Skin of body (tissue), 2 donors: Measurements from ENCODE around the gene PRADC1. TPM values are rescaled to one million over a fixed set of nuclear protein-coding genes. Genes with fewer than 3 reads are reported as not detected.

Experiments used
- DNase-seq: peaks from one replicate; lab custom pipeline; 2025; lab: John Stamatoyannopoulos, UW
- total RNA-seq: library from RNA; depleted of rRNA; stranded (reverse); fragments of >200 nt; gene quantifications from one replicate; pipeline ENCODE4 v1.2.3, GENCODE V29; 2014

The PRADC1 gene
- total RNA-seq, 1 donor from 2014 or later: 9.0 TPM

- no peak for DNase-seq
These were observed 5.1 kb upstream of the PRADC1 start for GRCh38 chr2:73238149-73238548.

DNA sequence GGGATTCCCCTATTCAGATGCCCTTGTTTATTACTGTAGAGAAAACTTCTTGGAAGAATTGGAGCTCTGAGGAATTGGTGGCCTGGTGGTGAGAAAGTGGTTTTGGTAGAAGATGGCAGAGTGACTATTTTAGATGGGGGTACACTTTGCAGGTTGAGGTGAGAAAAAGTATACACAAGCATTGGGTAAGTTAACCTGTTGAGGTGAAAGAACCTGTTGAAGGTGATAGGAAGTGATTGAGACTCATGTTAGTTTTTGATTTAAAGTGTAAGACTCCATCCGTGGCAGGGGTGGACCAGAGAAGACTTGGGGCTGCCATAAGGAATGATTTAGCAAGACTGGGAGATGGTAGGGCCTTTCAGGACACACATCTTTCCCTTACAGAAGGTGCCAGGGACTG is 4.1 kb upstream of the PRADC1 start:
- DNase-seq: no peak

DNA sequence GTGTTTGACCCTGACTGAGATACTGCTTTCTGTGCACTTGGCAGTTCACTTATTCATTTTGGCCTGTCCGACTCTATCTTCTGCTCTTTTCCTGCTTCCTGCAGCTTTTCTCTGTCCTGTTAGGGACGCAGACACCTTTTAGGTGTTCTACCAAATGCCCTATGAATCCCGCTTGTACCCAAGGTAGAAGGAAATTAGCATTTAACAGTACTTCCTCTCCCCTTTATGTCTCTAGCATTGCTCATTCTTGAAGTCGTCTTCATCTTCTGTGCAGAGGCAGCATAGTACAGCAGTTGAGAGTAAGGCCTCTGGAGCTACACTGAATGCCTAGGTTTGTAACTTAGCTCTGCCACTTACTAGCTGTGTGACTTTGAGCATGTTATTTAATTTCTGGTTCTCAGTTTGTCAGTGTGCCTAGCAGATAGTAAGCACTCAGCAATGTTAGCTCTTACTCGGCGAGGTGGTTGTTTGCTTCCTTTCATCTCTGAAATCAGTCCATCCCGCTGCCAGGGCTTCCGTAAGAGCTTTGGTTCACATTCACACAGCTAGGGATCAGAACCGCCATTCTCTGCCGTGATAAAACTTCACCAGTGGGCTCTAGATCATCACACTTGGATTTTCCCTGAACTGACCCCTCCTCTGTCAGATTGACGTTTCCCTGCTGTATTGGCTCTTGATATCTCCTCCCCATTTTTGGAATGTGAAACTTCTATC is 2.4 kb upstream of the PRADC1 start:
- no peak for DNase-seq

DNA sequence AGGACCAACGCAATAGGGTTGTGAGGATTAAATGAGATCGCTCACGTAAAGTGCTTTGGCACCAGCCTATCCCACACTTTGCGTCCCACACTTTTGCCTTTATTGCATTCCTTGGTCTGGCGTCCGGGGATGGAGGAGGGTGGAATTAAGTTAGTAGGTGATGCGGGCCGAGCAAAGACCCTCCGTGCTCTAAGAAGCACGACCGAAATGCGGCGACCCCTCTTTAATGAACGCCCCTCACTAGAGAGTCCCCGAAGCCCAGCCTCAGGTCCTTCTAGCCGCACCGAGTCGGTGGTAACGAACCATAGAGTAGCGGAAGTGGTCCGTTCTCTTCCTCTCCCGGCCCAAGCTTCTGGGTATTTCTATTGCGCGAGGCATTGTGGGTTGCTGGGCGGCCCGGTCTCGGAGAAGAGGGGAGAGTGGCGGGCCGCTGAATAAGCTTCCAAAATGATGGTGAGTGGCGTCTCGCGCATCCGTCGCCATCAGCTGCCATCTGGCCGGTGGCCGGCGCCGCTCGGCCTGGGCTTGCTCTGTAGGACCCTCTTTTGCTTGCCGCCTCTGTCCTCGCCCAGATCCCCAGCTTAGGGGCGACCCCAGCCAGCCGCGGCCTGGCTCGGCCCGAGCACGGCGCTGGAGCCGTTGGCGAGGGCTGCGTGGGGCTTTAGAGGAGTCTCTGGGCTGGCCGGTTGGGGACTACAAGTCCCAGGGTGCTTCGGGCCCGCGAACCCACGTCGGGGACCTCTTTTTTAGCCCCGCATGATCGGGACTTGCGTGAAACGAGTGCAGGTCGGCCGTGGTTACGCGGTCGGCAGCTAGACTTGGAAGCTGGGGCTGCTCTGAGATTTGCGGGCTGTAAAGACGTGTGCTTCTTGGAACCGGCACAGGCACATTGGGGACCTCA is 1.1 kb upstream of the PRADC1 start, which contains the start of gene CCT7:
Gene CCT7 (plus strand): TSS at position 377 of the 901 bp plus-strand sequence. CDS start 71 bp downstream, at position 448.
- peak; percentile 91 for DNase-seq

- DNase-seq: peak; percentile 16
These were observed 461 bp downstream of the PRADC1 start for GRCh38 chr2:73232403-73233153.

DNA sequence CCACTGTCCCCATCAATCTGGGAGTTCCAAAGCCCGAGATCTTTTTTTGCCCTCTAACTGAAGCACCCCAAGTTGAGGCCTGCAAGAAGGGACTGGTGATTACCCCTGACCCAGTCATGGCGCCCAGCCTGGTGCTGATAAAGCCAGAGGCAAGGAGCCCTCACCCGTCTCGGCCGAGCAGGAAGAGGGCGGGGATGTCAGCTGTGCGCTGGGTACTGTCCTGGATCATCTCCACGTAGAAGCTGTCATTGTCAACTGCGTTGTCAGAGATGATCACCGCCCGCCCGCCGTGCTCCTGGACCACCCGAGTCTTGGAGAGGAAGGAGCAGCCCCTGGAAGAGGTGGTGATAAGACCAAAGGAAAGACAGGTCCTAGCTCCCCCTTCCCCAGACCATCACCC is 4.4 kb downstream of the PRADC1 start:
- no peak for DNase-seq

DNA sequence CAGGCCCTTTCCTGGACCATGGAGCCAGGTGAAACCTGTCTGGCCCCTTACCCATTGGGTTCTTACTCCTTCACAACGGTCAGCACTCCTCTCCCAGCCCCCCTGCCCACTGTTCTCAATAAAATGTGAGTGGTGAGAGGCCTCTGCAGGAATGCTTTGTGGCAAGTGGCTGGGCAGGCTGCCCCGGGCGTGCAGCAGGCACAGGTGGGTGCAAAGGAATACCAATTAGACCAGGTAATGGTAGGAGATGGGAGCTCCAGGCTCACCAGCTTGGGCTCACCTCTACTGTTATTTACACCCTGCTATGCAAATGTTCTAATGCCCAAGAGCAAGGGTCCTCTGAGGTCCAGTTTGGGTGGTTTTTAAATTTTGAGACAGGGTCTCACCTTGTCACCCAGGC is 6.0 kb downstream of the PRADC1 start:
- DNase-seq: no peak

DNA sequence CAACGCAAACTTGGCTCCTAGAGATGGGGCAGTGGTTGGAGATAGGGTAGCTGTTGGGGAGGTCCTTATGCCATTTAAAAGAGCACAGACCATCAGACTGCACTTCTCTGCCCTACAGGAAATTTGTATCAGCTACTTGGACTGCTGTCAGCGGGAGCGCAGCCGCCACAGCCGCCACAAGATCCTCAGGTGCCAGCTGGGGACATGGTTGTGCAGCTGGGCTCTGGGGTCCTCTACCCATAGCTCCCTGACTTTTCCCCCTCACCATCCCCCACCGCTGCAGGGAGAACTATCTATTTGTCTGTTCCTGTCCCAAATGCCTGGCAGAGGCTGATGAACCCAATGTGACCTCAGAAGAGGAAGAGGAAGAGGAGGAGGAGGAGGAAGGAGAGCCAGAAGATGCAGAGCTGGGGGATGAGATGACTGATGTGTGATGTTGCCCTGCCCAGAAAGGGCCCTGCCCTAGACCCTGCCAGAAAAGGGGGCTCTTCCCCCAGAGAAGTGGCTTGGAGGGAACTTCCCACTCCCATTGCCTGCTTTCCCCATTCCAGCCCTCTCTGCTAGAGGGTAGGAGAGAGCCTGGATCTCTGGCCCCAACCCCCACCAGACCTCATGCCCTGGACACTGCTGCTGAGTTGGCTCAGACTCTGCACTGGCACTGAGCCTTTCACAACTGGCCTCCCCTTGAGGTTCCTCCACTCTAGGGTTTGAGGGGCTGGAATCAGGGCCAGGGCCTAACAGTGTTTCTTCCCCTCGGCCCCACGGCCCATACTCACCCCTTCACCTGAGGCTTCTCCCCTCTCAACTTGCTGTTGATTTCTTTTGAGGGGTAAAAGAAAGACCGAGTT is 7.3 kb downstream of the PRADC1 start:
- DNase-seq: no peak

DNA sequence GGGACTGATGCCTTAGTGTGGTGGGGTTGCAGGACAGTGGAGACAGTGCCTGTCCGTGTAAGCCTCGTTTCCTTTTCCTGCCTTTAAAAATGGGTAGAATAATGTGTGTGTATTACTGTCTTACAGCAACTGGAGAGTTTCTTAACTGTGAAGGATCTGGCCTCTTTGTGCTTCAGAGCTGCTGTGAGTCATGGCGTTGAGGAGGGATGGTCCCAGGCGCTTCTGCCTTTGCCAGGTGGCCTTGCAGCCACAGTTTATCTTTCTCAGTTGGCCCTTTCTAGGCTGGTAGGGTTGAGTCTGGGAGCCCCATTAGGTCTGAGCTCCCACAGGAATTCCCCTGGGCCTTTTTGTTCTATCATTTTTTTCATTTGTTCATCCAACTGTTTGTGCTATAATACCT is 9.2 kb downstream of the PRADC1 start:
- DNase-seq: no peak

- DNase-seq: no peak
These were observed 14.7 kb downstream of the PRADC1 start for GRCh38 chr2:73218298-73218697.

- no peak for DNase-seq
These were observed 15.2 kb downstream of the PRADC1 start for GRCh38 chr2:73217826-73218225.

- no peak for DNase-seq
These were observed 15.9 kb downstream of the PRADC1 start for GRCh38 chr2:73217160-73217559.

DNA sequence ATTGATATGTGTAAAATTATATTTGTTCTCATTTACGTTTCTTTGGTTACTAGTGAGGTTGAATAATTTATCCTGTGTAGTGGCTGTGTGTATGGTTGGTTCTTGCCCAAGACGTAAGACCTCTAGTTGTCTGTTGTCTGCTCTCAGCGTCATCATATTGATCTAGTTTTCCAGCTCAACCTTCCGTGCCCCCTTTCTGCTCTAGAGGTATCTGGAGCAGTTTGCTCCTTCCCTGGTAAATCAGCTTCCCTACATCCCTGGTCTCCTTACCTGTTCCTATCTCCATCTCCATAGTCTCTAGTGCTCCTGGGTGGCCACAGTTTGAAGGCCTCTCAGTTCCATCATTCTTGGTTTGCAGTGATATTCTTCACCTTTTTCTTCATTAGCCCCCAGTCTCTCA is 17.8 kb downstream of the PRADC1 start:
- no peak for DNase-seq

GRCh38 chr2:73214120-73215035 is 18.7 kb downstream of the PRADC1 start, which contains the start of gene SMYD5:
SMYD5 (plus strand) TSS chr2:73214245; CDS start chr2:73214267, 22 bp downstream.
- DNase-seq: peak; percentile 49

DNA sequence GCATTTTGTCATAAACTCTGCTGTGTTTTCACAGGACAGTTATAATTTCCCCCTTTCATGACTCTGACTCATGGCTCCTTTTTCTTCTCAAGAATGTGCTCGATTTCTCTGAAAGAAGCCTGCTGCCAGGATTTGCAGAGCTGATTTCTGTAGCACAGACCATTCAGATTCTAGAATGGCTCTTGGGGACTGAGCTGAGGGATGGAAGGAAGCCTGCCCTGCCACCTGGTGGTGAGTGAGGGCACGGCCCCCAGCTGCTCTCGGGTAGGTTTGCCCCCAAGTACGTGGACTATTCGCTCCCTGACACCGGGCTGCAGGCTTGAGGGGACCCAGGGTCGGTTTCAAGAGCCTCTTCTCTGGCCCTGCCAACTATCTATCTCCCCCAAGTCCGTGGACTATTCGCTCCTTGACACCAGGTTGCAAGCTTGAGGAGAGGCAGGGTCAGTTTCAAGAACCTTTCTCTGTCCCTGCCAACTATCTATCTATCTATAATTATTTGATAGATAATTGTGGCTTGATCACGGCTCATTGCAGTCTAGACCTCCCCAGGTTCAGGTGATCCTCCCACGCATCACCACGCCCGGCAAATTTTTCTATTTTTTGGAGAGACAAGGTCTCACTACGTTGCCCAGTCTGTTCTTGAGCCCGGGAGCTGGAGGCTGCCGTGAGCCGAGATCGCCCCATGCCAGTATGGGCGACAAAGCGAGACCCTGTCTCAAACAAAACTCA is 20.4 kb downstream of the PRADC1 start:
- DNase-seq: peak; percentile 52

- no peak for DNase-seq
These were observed 21.0 kb downstream of the PRADC1 start for GRCh38 chr2:73212098-73212447.

- no peak for DNase-seq
These were observed 22.3 kb downstream of the PRADC1 start for GRCh38 chr2:73210696-73211095.

DNA sequence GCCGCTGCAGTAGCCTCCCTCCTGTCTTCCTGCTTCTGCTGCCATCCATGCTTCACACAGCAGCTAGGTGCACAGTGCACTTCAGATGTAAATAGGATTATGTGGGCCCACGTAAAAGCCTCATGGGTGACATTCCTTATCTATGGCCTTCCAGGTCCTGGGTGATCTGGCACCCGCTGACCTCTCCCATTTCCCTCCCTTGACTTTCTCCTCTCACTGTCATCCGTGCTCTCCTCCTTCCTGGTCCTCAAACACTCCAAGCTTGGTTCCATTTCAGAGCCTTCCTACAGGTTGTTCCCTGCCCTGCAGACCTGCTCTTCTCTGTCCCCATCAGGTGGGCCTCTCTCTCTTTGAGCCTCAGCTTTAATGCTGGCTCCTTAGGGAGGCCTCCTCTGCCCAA is 23.0 kb downstream of the PRADC1 start:
- no peak for DNase-seq

DNA sequence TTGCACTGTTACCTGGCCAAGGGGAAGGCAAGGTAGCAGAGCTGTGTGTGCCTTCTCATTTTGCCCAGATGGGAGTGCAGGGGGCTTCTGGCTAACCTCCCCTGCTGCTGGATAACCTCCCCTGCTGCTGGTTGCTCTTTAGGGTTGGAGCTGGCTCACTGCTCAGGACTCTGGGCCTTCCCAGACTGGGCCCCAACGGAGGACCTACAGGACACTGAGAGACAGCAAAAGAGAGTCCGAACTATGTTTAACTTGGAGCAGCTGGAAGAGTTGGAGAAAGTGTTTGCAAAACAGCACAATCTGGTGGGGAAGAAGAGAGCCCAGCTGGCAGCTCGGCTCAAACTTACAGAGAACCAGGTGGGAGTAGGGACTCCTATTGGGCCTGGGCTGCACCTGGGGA is 24.8 kb downstream of the PRADC1 start:
- no peak for DNase-seq
